Cardiac fibroblast (primary cell): Measurements from ENCODE around the gene CDH22.

ENCODE experiments used
- DNase-seq, 2 donors: peaks; one replicate each; pipeline versions ENCODE4 v3.0.0 to v3.0.0-alpha.2; 2010; ENCODE audit warnings: low read depth in 2 of 2
- H3K4me3 ChIP-seq, 2 donors: replicated peaks in 1 of 2; 1 replicate in 1 of 2; 2 replicates in 1 of 2; pipeline ENCODE4 v1.5.1; 2011; ENCODE audit warnings: low read depth in 2 of 2, low read length in 2 of 2, mild to moderate bottlenecking in 2 of 2, moderate library complexity in 1 of 2
- CTCF ChIP-seq: IDR thresholded peaks from one replicate; pipeline ENCODE4 v1.5.1; 2011; ENCODE audit warnings: low read depth, mild to moderate bottlenecking, low read length, inconsistent platforms

Gene CDH22

GRCh38 chr20:46328200-46328882 is 20.0 kb upstream of the CDH22 start:
- TF ChIP-seq CTCF, result no peak
- no peak for DNase-seq
- H3K4me3 ChIP-seq, result no peak overlapping the region

- TF ChIP-seq CTCF, result no peak
- DNase-seq, result no peak
These were observed 19.3 kb upstream of the CDH22 start for GRCh38 chr20:46327557-46327956.

GRCh38 chr20:46325789-46326188 is 17.5 kb upstream of the CDH22 start:
- TF ChIP-seq CTCF, result no peak
- no peak overlapping the region for H3K4me3 ChIP-seq
- no peak for DNase-seq

More at GRCh38 chr20:46327557-46327956, 19.3 kb upstream of the CDH22 start:
- no peak overlapping the region for H3K4me3 ChIP-seq

GRCh38 chr20:46324960-46325703 is 16.8 kb upstream of the CDH22 start:
- peak; percentile 41 to 54 for DNase-seq
- H3K4me3 ChIP-seq, result no peak overlapping the region
- TF ChIP-seq CTCF, result peak; percentile 54

- DNase-seq, result no peak
- TF ChIP-seq CTCF, result no peak
- H3K4me3 ChIP-seq, result no peak overlapping the region
These were observed 16.1 kb upstream of the CDH22 start for GRCh38 chr20:46324379-46324778.

- no peak for DNase-seq
- H3K4me3 ChIP-seq, result no peak overlapping the region
- no peak for TF ChIP-seq CTCF
These were observed 15.3 kb upstream of the CDH22 start for GRCh38 chr20:46323557-46323956.
